ENCODE data around the gene INAVA.
"Not testable (repeated sequence)": the region's sequence is repeated elsewhere in the genome, so short reads cannot be mapped to it uniquely, and the experiment has no call there.

Gene INAVA

GRCh38 chr1:200963076-200963475 is 68.4 kb downstream of the INAVA start:
- DNase-seq (ENCODE audit: low read depth), result no peak

- not testable (repeated sequence) for DNase-seq (ENCODE audit: low read depth)
Measured at GRCh38 chr1:200963888-200964287, 69.2 kb downstream of the INAVA start.

Measured in GM04504 (cell line).